B cell (primary cell): ENCODE measurements around the gene SPTA1. TPM values are rescaled to one million over a fixed set of nuclear protein-coding genes. Genes with fewer than 3 reads are reported as not detected.

Experiments used
- ATAC-seq: fragments of 200-7000 bp; cut with Tn5 transposase; one replicate; pipeline ENCODE4 v1.10.0; 2021; ENCODE audit warnings: low read depth, mild to moderate bottlenecking, moderate number of reproducible peaks, moderate library complexity
- CTCF ChIA-PET: fragments of 350-600 bp; sonication (Branson Sonifier 250); formaldehyde crosslinking; loops from one replicate; lab custom pipeline; 2021; ENCODE audit warnings: antibody characterized with exemption, inconsistent platforms; lab: Charles Lee
- POLR2A ChIA-PET: fragments of 350-600 bp; sonication (Branson Sonifier 250); formaldehyde crosslinking; loops from one replicate; lab custom pipeline; 2021; ENCODE audit warnings: antibody characterized with exemption; lab: Charles Lee
- DNase-seq: peaks from one replicate; pipeline ENCODE4 v3.0.0; 2013
- H2AFZ ChIP-seq: 2 replicates; pipeline ENCODE4 v1.6.1; 2012; ENCODE audit warnings: mild to moderate bottlenecking, low read depth, low read length; ENCODE audit not compliant: insufficient read depth, poor library complexity, severe bottlenecking
- H3K27ac ChIP-seq, 2 donors: 1 replicate in 1 of 2; 2 replicates in 1 of 2; pipeline ENCODE4 v1.5.1; 2012 to 2013; ENCODE audit warnings: low read length in 2 of 2, mild to moderate bottlenecking in 2 of 2, moderate library complexity in 1 of 2
- H3K27me3 ChIP-seq, 4 experiments: fragments of 200-600 bp in 1 of 4; sonication (generic) in 1 of 4; replicated peaks in 1 of 4; 1 replicate in 2 of 4; 2 replicates in 2 of 4; pipeline versions ENCODE4 v1.6.1 to v1.7.0; 2013 to 2016; ENCODE audit warnings: low read length in 3 of 4, mild to moderate bottlenecking in 2 of 4, mixed read lengths in 1 of 4, moderate library complexity in 1 of 4; ENCODE audit not compliant: insufficient read depth in 4 of 4, control insufficient read depth in 3 of 4; ENCODE audit errors: control extremely low read depth in 1 of 4
- H3K36me3 ChIP-seq, 2 experiments: replicated peaks in 1 of 2; 1 replicate in 1 of 2; 2 replicates in 1 of 2; pipeline versions ENCODE4 v1.6.1 to v1.7.1; 2013; ENCODE audit warnings: low read length in 1 of 2; ENCODE audit not compliant: insufficient read depth in 2 of 2, control insufficient read depth in 1 of 2; ENCODE audit errors: control extremely low read depth in 1 of 2, extremely low read depth in 1 of 2
- H3K4me1 ChIP-seq, 2 donors: fragments of 200-600 bp in 1 of 2; sonication (generic) in 1 of 2; 1 replicate in 1 of 2; 2 replicates in 1 of 2; pipeline versions ENCODE4 v1.5.1 to v1.6.1; 2013 to 2017; ENCODE audit warnings: low read length in 2 of 2; ENCODE audit not compliant: control insufficient read depth in 2 of 2, insufficient read depth in 2 of 2
- H3K4me2 ChIP-seq: replicated peaks from 2 replicates; pipeline ENCODE3; 2012; ENCODE audit warnings: mild to moderate bottlenecking, low read depth, low read length; ENCODE audit not compliant: poor library complexity, severe bottlenecking
- H3K4me3 ChIP-seq, 5 experiments: fragments of 200-600 bp in 1 of 5; sonication (generic) in 1 of 5; 1 replicate in 3 of 5; 2 replicates in 2 of 5; pipeline versions ENCODE4 v1.5.1 to v1.7.0; 2011 to 2016; ENCODE audit warnings: low read length in 4 of 5, mild to moderate bottlenecking in 4 of 5, low read depth in 2 of 5, control low read depth in 1 of 5, moderate library complexity in 1 of 5; ENCODE audit not compliant: insufficient read depth in 1 of 5; ENCODE audit errors: control extremely low read depth in 1 of 5, extremely low read depth in 1 of 5
- H3K79me2 ChIP-seq: fragments of 200-600 bp; sonication (generic); one replicate; pipeline ENCODE4 v1.6.0; 2016; ENCODE audit warnings: low read length; ENCODE audit not compliant: control insufficient read depth, insufficient read depth
- H3K9ac ChIP-seq: fragments of 200-600 bp; sonication (generic); 2 replicates; pipeline ENCODE4 v1.6.1; 2017; ENCODE audit warnings: mild to moderate bottlenecking, low read length, moderate library complexity
- H3K9me3 ChIP-seq, 3 donors: one replicate each; pipeline versions ENCODE4 v1.6.1 to v1.7.1; 2013; ENCODE audit warnings: low read length in 2 of 3; ENCODE audit not compliant: control insufficient read depth in 2 of 3, insufficient read depth in 1 of 3; ENCODE audit errors: control extremely low read depth in 1 of 3
- H4K20me1 ChIP-seq: 2 replicates; pipeline ENCODE4 v1.6.0; 2012; ENCODE audit warnings: mild to moderate bottlenecking, low read length; ENCODE audit not compliant: insufficient read depth, control insufficient read depth, poor library complexity, severe bottlenecking
- H3K27ac Mint-ChIP-seq: one replicate; pipeline ENCODE4 v1.8.0; 2021; ENCODE audit warnings: mixed read lengths
- H3K27me3 Mint-ChIP-seq: one replicate; pipeline ENCODE4 v1.8.0; 2021; ENCODE audit warnings: mixed read lengths
- H3K4me1 Mint-ChIP-seq: one replicate; pipeline ENCODE4 v1.8.0; 2021; ENCODE audit warnings: mixed read lengths
- H3K4me3 Mint-ChIP-seq: one replicate; pipeline ENCODE4 v1.8.0; 2021; ENCODE audit warnings: mixed read lengths
- H3K9me3 Mint-ChIP-seq: one replicate; pipeline ENCODE4 v1.8.0; 2022; ENCODE audit warnings: mixed read lengths; ENCODE audit not compliant: insufficient read depth
- EZH2 ChIP-seq: IDR thresholded peaks from 2 replicates; pipeline ENCODE4 v1.6.1; 2012; ENCODE audit warnings: borderline replicate concordance, low read depth, mild to moderate bottlenecking, moderate library complexity, low read length; ENCODE audit not compliant: insufficient read depth, poor library complexity, severe bottlenecking
- whole genome bisulfite sequencing: methylation state at CpG from one replicate; pipeline ENCODE4 v1.1.5; 2013; ENCODE audit warnings: missing lambda C conversion rate; ENCODE audit not compliant: insufficient coverage; 5-methylcytosine and 5-hydroxymethylcytosine counted together
- intact Hi-C: fragments of 100-400 bp; cut with micrococcal nuclease; formaldehyde crosslinking; loops from one replicate; pipeline ENCODE4 v1.10.0; 2022
- polyA plus RNA-seq: library from polyadenylated mRNA; depleted of rRNA; stranded (reverse); fragments of >200 nt; gene quantifications from 2 replicates; pipeline ENCODE4 v1.2.3, GENCODE V29; 2012
- total RNA-seq, 2 donors: library from RNA; stranded (reverse); fragments of 120-200 nt in 1 of 2; gene quantifications; 1 replicate in 1 of 2; 2 replicates in 1 of 2; pipeline versions ENCODE4 v1.2.3 to v1.2.4, GENCODE V29; 2013 to 2022
- TF ChIP-seq, protein P1 (sequence below): fragments of 200-600 bp; IDR thresholded peaks from one replicate; pipeline ENCODE4 v1.8.0; 2022; ENCODE audit warnings: antibody characterized with exemption, mild to moderate bottlenecking

SPTA1 gene
- total and polyA plus RNA-seq, 2 donors (not counting 1 experiment from before 2014, with no cell fraction given), result 0.21 TPM; not detected in 1

DNA sequence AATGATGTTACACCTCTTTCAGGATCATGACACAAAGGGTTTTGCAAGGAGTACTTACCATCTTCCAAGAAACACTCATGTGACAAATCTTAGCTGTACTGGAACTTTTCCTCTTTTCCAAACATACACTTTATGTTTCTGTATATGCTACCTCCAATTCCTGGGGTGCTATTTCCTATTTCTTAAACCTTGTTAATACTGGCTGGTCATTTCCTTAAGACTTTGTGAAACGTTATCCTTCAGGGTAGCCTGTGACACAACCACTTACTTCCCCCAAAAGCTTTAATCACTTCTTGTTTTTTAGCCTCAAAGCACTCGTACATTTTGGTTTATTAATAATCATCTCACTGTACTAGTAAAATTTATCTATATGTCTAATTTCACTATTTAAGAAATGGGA, 42.1 kb downstream of the SPTA1 start:
- DNase-seq (no peak), ATAC-seq (no peak)
- Mint-ChIP-seq H3K4me3 (no peak overlapping the region), H3K27ac (no peak overlapping the region), H3K9me3 (no peaks in the 10 kb centered on the region), H3K27me3 (no peaks in the 10 kb centered on the region), H3K4me1 (peaks cover 31% of the 10 kb centered on the region)
- Histone ChIP-seq H3K27ac (no peak overlapping the region), H3K36me3 (no peaks in the 10 kb centered on the region), H2AFZ (peak overlapping the region; percentile 24), H4K20me1 (no peaks in the 10 kb centered on the region), H3K4me1 (peaks cover 8 to 20% of the 10 kb centered on the region in 2 donors), H3K9me3 (no peaks in the 10 kb centered on the region), H3K4me2 (no peak overlapping the region), H3K27me3 (no peaks in the 10 kb centered on the region), H3K4me3 (no peak overlapping the region), H3K9ac (no peak overlapping the region), H3K79me2 (no peaks in the 10 kb centered on the region)
- WGBS, result no CpG with 5 or more reads among the region's 2 CpGs
- ChIA-PET POLR2A (no interaction called here), CTCF (no interaction called here)
- TF ChIP-seq, protein P1, sequence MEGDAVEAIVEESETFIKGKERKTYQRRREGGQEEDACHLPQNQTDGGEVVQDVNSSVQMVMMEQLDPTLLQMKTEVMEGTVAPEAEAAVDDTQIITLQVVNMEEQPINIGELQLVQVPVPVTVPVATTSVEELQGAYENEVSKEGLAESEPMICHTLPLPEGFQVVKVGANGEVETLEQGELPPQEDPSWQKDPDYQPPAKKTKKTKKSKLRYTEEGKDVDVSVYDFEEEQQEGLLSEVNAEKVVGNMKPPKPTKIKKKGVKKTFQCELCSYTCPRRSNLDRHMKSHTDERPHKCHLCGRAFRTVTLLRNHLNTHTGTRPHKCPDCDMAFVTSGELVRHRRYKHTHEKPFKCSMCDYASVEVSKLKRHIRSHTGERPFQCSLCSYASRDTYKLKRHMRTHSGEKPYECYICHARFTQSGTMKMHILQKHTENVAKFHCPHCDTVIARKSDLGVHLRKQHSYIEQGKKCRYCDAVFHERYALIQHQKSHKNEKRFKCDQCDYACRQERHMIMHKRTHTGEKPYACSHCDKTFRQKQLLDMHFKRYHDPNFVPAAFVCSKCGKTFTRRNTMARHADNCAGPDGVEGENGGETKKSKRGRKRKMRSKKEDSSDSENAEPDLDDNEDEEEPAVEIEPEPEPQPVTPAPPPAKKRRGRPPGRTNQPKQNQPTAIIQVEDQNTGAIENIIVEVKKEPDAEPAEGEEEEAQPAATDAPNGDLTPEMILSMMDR, result no peak
- no peak for TF ChIP-seq EZH2
- intact Hi-C loops, result no loop called here

DNA sequence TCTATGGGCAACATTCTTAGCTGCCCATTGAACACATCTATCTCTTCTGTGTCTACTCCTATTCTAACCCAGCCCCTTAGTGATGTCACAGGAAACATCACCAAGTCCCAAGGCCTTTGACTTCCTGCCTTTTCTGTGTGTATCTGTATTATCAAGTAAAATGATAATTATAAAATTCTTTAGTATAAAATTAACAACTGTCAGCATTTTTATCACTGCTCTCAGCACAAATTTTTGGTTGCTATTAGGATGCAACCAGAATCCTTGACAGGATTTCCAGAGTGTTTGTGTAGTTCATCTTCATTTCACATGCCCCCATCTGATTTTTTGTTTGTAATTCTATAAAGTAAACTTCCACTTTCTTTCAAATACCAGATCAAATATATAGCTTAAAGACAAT, 47.6 kb downstream of the SPTA1 start:
- ATAC-seq (no peak), DNase-seq (no peak)
- H3K4me3 Mint-ChIP-seq, result no peak overlapping the region
- CTCF ChIA-PET, result no interaction called here
- no peak overlapping the region for H3K4me3 ChIP-seq
- H3K27ac Mint-ChIP-seq, result no peak overlapping the region
- TF ChIP-seq, protein P1, result no peak
- TF ChIP-seq EZH2, result no peak
- H3K4me1 ChIP-seq, result no peaks in the 10 kb centered on the region
- no peaks in the 10 kb centered on the region for H3K27me3 ChIP-seq
- H3K4me1 Mint-ChIP-seq, result no peaks in the 10 kb centered on the region
- H3K4me2 ChIP-seq, result no peak overlapping the region
- no peaks in the 10 kb centered on the region for H3K36me3 ChIP-seq
- no peaks in the 10 kb centered on the region for H4K20me1 ChIP-seq
- POLR2A ChIA-PET, result no interaction called here
- peaks cover 3% of the 10 kb centered on the region for H3K27me3 Mint-ChIP-seq
- no peaks in the 10 kb centered on the region for H3K9me3 Mint-ChIP-seq
- intact Hi-C loops, result no loop called here
- H3K9ac ChIP-seq, result no peak overlapping the region
- H3K79me2 ChIP-seq, result no peaks in the 10 kb centered on the region
- H2AFZ ChIP-seq, result no peak overlapping the region
- no peak overlapping the region for H3K27ac ChIP-seq
- no peaks in the 10 kb centered on the region for H3K9me3 ChIP-seq
